MM.1S (cell line): ENCODE results near the gene ZBTB7A.

Experiments used
- CTCF ChIP-seq: fragments of 300-600 bp; sonication (generic); IDR thresholded peaks from 2 replicates; pipeline ENCODE4 v1.5.1; 2016; ENCODE audit warnings: antibody characterized with exemption, low read length, mixed read lengths
- EZH2 ChIP-seq: fragments of 300-600 bp; sonication (generic); optimal IDR thresholded peaks from 2 replicates; pipeline ENCODE3; 2017; ENCODE audit warnings: low read depth, mild to moderate bottlenecking, antibody characterized with exemption, low read length, mixed read lengths
- EZH2phosphoT487 ChIP-seq: fragments of 300-600 bp; sonication (generic); IDR thresholded peaks from 2 replicates; pipeline ENCODE4 v1.6.1; 2018; ENCODE audit warnings: antibody characterized with exemption, low read length

GRCh38 chr19:4060621-4061177 is 6.0 kb downstream of the ZBTB7A start:
- TF ChIP-seq CTCF (no peak), EZH2 (no peak), EZH2phosphoT487 (no peak)
